Testis (tissue), 2 donors: ENCODE measurements around the gene BEST1.

ENCODE experiments used
- POLR2A ChIP-seq: fragments of 450-650 bp; IDR thresholded peaks from one replicate; pipeline ENCODE4 v1.6.1; 2017; ENCODE audit warnings: antibody characterized with exemption, mild to moderate bottlenecking, moderate library complexity
- TF ChIP-seq, protein P1 (sequence below), 3 experiments: fragments of 450-650 bp in 2 of 3; fragments of 200-600 bp in 1 of 3; sonication (generic) in 1 of 3; IDR thresholded peaks; one replicate each; pipeline ENCODE4 v1.5.1; 2016 to 2019; ENCODE audit warnings: antibody characterized with exemption in 3 of 3, mild to moderate bottlenecking in 2 of 3, moderate library complexity in 1 of 3

DNA sequence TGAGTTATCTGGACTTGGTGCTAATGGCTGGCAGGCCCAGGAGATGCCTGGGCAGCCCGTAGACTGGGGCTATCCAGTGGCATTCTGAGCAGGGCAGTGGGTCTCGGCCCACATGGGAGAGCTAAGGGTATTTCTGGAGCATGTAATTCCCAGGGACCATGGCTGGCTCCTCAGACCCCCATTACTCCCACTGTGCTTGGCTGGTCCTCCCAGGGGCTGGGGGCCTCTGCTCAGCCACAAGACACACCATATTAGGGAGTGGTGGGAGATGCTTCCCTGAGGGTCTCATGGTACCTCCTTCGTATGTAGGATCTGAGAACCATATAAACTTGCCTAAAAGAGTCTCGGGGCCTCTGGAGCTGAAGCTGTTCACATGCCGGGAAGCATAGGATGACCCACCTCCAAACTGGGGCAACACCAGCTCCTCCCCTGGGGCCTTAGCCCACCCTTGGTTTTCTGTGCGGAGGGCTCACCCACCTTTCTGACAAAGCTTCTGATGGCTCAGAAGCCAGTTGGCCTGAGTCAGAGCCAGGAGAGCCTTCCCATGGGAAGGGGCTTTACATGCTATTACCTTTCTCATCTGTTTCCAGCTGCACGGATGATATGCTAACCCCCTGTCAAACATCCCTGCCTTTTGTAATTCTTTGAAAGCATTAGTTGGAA is 26.8 kb downstream of the BEST1 start:
- TF ChIP-seq, protein P1, sequence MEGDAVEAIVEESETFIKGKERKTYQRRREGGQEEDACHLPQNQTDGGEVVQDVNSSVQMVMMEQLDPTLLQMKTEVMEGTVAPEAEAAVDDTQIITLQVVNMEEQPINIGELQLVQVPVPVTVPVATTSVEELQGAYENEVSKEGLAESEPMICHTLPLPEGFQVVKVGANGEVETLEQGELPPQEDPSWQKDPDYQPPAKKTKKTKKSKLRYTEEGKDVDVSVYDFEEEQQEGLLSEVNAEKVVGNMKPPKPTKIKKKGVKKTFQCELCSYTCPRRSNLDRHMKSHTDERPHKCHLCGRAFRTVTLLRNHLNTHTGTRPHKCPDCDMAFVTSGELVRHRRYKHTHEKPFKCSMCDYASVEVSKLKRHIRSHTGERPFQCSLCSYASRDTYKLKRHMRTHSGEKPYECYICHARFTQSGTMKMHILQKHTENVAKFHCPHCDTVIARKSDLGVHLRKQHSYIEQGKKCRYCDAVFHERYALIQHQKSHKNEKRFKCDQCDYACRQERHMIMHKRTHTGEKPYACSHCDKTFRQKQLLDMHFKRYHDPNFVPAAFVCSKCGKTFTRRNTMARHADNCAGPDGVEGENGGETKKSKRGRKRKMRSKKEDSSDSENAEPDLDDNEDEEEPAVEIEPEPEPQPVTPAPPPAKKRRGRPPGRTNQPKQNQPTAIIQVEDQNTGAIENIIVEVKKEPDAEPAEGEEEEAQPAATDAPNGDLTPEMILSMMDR (IDR thresholded peaks at IDR 0.05) = no peak
- no peak for TF ChIP-seq POLR2A
